Glomerular visceral epithelial cell (primary cell): ENCODE results near the gene PMEL.
"Not testable (repeated sequence)": the region's sequence is repeated elsewhere in the genome, so short reads cannot be mapped to it uniquely, and the experiment has no call there.

ENCODE experiments used
- DNase-seq: peaks from one replicate; pipeline ENCODE4 v3.0.0-alpha.2; 2016; ENCODE audit errors: extremely low spot score

Gene PMEL

GRCh38 chr12:55965941-55966407 lies at the start of gene PMEL:
Gene PMEL (minus strand): TSS chr12:55966042. CDS start chr12:55966011, 31 bp downstream.
- DNase-seq, result no peak

GRCh38 chr12:56014205-56014604 lies 48.4 kb upstream of the PMEL start:
- peak; percentile 2 for DNase-seq

GRCh38 chr12:56013482-56013881 lies 47.6 kb upstream of the PMEL start:
- no peak for DNase-seq

GRCh38 chr12:56011509-56012090 lies 45.8 kb upstream of the PMEL start:
- no peak for DNase-seq

GRCh38 chr12:56010111-56010570 lies 44.3 kb upstream of the PMEL start:
- DNase-seq, result no peak

- peak; percentile 40 for DNase-seq
These were observed 42.0 kb upstream of the PMEL start for GRCh38 chr12:56007564-56008559.

DNA sequence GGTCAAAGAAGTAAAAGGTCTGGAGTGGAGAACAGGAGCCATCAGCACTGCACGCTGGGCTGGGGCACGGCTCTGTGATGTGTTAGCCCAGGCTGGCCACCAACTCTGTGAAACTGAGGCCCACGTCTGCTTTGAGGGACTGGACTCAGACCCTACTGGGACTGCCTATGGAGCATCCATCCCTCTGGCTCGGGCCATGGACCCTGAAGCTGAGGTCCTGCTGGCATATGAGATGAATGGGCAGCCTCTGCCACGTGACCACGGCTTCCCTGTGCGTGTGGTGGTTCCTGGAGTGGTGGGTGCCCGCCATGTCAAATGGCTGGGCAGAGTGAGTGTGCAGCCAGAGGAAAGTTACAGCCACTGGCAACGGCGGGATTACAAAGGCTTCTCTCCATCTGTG lies 38.4 kb upstream of the PMEL start:
- no peak for DNase-seq

- not testable (repeated sequence) for DNase-seq
These were observed 37.5 kb upstream of the PMEL start for GRCh38 chr12:56003376-56003775.

GRCh38 chr12:56001487-56002100 lies 35.8 kb upstream of the PMEL start:
- DNase-seq, result peak; percentile 38

GRCh38 chr12:55999999-56000540 lies 34.2 kb upstream of the PMEL start:
- DNase-seq, result not testable (repeated sequence)

- not testable (repeated sequence) for DNase-seq
These were observed 33.7 kb upstream of the PMEL start for GRCh38 chr12:55999522-55999921.

DNA sequence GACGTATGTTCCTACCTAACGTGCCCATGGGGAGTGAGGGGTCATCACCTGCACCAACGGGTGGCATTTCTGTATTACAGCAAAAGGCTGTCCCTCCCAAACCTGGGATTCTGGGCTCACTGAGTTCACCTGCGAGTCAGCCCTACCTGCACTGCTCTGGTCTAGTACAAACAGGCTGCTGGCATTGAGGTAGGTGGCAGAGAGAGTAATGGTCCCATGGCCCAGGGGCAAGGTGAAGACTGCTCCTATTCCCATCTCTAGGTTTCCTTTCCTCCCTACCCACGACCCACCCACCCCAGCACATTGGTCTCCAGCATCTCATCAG lies 31.7 kb upstream of the PMEL start:
- DNase-seq, result no peak

DNA sequence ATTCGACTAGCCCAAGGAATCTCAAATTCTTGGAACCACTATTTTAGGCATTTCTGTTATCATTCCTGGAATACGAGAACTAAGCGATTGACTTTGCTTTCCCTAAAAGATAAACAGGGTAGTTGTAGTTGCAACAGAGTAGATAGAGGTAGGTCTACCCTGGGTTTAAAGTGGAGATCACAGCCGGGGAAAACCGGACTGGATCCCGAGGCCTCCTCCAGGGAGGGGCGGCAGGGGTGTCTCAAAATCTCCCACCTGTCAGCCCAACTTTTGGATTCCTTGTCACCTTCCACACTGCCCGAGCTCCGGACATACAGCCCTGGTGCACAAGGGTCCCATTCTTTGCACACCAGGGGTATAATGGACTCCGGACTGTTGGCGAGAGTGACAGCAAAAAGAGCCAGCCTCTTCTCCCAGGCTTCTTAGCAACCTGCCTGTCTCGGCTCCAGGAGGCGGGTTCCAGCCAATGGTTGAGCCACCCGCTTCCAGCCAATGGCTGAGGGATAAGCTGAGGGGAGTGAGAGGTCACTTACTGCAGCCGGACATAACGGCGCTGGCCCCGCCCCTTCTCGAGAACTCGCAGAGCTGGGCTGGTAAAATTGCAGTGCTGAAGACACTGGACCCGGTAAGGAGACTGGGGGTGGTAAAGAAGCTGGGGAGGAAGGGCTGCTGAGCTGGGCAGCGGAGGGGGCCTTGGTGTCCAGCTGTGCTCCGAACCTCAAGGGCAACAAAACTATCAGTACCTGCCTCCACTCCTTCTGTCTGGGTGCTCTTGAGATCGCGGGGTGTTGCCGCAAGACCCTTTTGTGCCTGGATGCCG lies 31.1 kb upstream of the PMEL start, which contains the start of gene SUOX:
Gene SUOX (plus strand): TSS at position 562 of the 820 bp plus-strand sequence. CDS start 4,946 bp downstream, outside the sequence.
- DNase-seq, result peak; percentile 97

- DNase-seq, result peak; percentile 65
These were observed 30.4 kb upstream of the PMEL start for GRCh38 chr12:55996201-55996714.

DNA sequence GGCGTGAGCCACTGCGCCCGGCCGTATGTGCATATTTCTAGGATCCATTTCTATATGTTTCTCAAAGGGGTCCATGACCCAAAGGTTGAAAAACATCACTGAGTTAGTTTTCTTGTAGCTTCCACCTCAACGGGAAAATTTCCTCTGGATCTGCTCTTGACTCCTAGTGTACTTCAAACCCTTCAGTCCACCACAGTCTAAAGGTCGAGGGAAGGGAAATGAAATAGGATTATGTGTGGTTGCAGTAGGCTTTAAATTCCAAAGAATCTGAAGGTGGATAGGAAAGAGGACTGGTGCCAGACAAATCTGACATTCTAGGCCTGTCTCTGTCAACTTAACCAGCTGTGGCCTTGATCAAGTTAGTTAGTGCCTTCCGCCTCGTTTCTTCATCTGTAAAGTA lies 29.5 kb upstream of the PMEL start:
- no peak for DNase-seq

DNA sequence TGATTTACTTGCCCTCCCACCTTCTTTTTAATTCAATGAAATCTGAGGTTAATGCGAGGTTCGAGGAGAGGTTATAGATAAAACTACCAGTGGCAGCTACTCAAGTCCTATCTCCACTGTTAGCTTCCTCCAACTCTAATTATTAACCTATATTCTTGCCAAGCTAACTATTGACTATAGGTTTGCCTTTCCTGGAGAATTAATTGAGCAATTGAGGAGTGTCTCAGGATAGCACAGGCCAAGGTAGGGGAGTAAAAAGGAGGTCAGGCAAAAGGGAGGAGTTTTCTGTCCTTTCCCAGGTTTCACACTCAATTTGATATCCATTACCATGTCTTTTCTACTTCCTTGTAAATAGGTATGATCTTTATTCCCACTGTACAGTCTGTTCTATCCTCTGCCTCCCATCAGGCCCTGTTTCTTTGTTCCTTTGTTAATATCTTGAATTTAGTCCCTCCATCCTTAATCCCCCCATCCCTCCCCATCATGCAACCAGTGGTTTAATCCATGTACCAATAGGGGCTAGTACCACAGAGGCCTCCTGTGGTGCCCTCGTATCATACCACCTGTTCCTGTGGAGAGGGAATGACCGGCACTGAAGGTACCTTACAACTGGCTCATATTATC lies 27.5 kb upstream of the PMEL start:
- DNase-seq, result no peak

DNA sequence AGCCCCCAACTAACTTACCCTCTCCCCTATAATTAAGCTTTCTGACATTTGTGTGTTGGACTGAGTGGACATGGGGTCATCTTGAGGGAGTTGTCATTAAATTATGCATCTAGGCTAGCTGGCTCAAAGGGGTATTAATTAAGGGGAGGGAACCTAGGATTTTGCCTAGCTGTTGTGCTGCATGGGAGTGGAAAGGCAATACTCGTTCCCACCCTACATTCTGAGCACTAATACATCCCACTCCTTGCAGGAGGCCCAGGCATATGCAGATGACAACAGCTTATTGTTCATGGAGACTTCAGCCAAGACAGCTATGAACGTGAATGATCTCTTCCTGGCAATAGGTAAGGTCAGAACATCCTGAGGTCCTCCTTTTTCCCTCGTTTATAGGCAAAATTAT lies 25.3 kb upstream of the PMEL start:
- DNase-seq, result no peak

DNA sequence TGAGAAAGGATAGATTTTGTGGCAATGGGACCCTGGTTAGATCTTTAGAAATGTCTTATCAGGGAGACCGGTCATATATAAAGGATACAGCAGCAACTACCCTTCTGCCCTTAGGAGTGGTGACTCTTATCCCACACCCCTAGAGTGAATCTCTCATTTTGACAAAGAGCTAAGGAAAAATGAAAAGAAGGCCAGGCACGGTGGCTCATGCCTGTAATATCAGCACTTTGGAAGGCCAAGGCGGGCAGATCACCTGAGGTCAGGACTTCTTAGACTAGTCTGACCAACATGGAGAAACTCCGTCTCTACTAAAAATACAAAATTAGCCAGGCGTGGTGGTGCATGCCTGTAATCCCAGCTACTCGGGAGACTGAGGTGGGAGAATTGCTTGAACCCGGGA lies 20.1 kb upstream of the PMEL start:
- DNase-seq, result not testable (repeated sequence)

GRCh38 chr12:55985341-55985740 lies 19.5 kb upstream of the PMEL start:
- no peak for DNase-seq

- no peak for DNase-seq
These were observed 19.0 kb upstream of the PMEL start for GRCh38 chr12:55984861-55985260.
